Right kidney (tissue), 1 donor: ENCODE results near the gene TNFRSF6B.
"Not testable (repeated sequence)": the region's sequence is repeated elsewhere in the genome, so short reads cannot be mapped to it uniquely, and the experiment has no call there.

Source experiments
- DNase-seq: peaks from one replicate; pipeline ENCODE4 v3.0.0-alpha.2; 2016

The TNFRSF6B gene

DNA sequence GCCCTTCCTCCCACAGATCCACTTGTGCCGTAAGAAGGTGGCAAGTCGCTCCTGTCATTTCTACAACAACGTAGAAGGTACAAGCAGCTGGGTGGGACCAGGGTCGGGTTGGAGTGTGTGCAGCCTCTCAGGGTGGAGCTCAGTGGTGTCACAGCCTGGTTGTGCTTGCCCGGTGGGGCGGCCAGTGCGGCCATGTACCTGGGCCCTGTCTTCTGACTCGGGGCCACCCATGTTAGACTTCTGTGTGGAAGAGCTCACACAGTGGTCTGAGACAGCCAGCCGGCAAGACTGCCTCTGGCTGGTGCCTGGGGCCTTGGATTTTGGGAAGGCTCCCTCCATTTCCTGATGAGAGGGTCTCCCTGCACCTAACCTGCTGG is 33.7 kb upstream of the TNFRSF6B start:
- DNase-seq: no peak

DNA sequence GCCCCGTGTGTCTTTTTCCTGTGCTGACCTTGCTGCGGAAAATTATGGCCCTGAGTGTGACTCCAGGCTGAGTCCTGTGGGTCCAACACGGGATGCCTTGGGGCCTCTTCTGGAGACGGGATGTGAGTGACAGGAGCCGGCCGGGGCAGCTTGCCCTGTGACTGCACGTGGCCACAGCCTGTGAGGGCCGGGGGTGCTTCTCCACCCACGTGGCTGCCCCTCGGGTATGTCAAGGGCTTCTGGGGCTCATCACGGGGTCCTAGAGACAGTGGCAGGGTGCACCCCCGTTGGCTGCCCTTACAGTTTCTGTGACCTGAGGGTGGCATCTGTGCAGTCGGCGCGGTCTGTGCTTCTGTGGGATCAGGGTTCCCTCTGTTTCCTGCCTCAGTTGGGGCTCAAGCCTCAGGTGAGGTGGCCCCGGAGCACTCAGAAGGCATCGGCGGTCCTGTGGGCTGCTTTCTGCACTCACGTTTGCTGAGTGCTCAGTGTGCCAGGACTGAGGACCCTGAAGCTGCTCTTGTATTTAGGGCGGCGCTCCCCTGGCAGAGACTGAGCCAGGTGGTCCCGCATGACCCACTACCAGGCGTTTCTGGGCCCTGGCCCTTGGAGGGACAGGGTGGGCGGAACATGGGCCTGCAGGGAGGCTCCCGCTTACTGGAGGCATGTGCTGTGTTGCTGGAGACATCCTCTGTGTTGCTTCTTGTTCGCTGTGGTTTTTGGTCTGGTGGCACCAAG is 33.0 kb upstream of the TNFRSF6B start:
- no peak for DNase-seq

DNA sequence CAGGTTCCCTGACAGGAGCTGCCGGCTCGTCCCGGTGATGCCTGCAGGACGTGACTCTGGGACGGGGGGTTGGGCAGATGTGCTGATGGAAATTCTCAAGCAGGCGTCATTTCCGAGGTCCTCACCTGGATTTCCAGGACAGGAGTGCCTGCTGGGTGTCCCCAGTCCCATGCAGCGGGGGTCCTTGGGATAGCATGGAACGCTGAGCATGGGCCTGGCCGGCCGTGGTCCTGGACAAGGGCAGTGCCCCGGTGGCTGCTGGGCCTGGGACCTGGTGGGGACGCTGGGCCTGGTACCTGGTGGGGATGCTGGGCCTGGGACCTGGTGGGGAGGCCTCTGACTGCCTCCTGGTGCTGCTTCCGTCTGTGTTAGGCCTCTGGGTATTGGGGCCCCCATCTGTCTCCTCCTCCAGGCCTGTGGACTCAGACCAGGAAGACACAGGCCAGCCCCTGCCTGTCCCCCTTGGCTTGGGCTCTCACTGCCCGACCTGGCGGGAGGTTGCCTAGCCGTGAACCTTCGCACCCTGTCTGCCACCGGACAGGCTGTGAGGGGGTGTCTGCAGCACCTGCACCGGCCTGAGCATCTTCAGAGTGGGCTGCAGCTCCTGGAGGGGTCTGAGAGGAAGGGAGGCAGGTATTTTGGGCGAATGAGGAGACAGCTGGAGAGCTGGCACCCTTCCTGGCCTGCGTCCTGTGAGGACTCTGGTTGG is 32.2 kb upstream of the TNFRSF6B start:
- no peak for DNase-seq

DNA sequence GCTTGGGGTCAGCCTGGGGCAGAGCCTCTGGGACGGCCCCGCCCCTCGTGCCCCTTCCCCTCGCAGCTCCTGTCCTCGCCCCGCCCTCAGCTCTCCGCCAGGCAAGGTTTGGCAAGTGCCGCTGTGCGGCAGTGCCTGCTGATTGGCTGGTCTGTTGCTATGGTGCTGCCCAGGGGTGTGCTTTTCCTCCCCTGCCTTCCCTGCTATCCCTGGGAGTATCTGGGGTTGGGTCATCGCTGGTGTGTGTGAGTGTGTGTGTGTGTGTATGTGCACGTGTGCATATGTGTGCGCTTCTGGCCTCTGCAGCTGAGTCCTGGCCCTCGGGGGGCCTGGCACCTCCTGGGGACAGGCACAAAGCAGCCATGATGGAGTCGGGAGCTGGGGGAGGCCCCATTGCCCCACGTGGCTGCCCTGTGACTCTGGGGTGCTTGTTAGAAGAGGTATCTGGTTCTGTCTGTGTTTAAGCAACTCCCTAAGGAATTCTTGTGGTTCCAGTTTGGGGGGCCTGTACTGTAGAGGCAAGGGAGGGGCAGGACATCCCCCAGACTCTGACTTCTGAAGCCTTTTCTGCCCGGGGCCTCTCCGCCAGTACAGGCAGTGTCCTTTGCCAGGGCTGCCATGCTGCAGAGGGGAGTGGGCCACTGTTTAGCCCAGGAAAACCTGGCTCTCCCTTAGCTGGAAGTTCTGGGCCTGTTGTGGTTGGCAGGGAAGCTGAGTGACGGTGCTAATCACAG is 31.4 kb upstream of the TNFRSF6B start:
- no peak for DNase-seq

DNA sequence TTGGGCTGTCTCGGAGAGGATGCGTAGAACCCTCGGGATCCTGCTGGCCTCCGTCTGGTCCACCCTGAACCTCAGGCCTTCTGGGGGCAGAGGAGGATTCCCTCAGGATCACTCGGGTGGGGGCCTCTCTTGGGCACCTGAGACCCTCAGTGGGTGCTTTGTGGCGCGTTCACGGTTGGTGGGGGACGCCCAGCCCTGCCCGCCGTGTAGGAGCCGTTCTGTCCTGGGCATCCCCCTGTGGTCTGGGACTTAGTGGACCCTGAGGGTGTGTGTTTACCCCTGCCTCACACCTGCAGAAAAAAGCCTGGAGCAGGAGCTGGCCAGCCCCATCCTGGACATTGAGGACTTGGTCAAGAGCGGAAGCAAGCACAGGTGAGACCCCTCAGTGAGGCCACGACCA is 30.7 kb upstream of the TNFRSF6B start:
- no peak for DNase-seq

DNA sequence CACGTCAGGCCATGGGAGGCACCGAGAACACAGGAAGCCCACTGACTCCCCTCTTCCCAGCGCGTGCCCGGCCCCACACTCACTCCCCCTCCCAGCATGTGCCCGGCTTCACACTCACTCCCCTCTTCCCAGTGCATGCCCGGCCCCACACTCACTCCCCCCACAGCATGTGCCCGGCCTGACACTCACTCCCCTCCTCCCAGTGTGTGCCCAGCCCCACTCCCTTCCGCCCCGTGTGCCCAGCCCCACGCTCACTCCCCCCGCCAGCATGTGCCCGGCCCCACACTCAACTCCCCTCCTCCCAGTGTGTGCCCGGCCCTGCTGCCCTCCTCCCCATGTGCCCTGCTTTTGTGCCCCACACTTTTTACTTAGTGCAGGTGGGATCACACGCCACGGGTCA is 28.6 kb upstream of the TNFRSF6B start:
- DNase-seq: no peak

DNA sequence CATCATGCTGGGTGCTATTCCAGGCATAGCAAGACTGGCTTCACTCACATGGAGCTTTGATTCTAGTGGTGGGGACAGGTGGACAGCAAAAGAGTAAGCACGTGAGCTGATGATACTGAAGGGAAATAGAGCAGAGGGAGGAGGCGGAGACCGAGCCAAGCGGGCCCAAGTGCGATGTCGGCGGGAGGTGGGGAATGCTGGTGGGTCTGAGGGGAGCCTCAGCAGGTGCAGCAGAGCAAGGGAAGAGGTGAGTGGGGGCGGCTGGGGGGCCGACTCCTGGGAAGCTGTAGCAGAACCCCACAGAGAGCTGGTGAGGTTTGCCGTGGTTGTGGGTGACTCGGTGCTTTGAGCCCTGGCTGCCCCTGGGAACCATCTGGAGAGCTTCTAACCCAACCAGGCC is 28.1 kb upstream of the TNFRSF6B start:
- DNase-seq: no peak

DNA sequence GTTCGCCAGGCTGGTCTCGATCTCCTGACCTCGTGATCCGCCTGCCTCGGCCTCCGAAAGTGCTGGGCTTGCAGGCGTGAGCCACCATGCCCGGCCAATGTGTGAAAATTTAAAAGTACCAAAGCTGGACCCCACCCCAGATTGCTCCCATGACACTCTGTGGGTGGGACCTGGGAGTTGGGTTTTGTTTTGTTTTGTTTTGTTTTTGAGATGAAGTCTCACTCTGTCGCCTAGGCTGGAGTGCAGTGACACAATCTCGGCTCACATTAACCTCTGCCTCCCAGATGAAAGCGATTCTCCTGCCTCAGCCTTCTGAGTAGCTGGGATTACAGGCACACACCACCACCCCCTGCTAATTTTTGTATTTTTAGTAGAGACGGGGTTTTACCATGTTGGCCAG is 24.8 kb upstream of the TNFRSF6B start:
- DNase-seq: not testable (repeated sequence)

DNA sequence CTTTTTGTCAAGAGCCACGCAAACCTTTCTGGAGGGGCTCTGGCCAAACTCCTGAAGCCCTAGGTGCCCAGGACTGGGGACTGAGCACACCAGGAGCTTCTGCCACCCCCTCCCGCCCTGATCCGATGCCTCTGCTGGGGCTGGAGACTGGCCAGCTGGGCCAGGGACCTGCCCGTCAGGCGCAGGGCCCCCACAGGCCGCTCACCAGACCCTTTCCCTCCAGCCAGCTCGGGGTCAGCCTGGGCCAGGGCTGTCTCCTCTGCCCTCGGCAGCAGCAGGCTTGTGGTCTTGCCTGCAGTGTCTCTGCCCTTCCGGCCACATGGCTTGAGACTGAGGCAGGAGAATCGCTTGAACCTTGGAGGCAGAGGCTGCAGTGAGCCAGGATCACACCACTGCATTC is 23.8 kb upstream of the TNFRSF6B start:
- DNase-seq: no peak

DNA sequence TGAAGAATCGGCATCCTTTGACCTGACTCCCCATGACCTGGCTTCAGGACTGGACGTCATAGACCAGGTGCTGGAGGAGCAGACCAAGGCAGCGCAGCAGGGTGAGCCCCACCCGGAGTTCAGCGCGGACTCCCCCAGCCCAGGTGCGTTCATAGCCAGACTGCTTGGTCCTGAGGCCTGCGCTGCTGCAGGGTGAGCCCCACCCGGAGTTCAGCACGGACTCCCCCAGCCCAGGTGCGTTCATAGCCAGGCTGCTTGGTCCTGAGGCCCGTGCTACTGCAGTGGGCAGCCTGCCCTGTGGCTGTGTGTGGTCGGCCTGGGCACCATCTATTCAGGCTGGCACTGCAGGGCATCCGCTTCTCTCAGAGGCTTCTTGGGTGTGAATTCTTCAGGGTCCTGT is 22.5 kb upstream of the TNFRSF6B start:
- DNase-seq: no peak

DNA sequence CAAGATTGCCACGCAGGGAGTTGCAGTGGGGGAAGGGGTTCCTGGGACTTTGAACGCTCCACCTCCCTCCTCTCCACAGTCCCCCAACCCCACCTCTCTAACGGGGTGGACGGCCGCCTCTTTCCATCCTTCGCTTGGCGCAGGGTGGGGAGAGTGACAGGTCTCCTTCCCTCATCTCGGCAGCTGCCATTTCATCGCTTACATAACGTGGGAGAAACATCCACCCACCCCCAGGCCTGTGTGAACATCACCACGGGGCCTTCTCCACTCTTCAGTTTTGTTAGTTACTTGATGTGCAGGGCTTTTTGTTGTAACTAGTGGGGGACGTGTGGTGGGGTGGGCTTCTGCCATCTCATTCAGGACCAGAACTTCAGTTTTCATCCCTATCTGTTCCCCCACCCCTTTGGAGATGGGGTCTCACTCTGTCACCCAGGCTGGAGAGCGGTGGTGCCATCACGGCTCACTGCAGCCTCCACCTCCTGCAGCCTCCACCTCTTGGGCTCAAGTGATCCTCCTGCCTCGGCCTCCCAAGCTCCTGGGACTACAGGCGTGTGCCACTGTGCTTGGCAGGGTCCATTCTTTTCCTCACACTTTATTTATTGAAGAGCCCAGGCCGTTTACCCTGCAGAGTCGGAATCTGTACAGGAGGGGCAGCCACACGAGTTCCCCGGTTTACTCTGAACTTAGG is 20.6 kb upstream of the TNFRSF6B start:
- DNase-seq: no peak

DNA sequence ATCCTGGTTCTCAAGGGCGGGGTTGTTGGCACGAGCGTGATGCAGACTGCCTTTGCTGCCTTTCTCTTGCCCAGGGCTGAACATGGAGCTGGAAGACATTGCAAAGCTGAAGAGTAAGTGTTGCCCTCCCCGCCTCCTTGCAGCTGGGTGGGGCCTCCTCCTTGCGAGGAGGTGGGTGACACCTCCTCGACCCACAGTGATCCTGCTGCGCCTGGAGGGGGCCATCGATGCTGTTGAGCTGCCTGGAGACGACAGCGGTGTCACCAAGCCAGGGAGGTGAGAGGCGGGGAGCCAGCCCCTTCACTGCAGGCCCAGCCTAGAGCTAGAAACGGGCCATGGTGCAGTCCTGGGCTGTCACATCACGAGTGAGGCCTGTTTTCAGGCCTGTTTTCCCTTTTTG is 18.4 kb upstream of the TNFRSF6B start:
- no peak for DNase-seq

DNA sequence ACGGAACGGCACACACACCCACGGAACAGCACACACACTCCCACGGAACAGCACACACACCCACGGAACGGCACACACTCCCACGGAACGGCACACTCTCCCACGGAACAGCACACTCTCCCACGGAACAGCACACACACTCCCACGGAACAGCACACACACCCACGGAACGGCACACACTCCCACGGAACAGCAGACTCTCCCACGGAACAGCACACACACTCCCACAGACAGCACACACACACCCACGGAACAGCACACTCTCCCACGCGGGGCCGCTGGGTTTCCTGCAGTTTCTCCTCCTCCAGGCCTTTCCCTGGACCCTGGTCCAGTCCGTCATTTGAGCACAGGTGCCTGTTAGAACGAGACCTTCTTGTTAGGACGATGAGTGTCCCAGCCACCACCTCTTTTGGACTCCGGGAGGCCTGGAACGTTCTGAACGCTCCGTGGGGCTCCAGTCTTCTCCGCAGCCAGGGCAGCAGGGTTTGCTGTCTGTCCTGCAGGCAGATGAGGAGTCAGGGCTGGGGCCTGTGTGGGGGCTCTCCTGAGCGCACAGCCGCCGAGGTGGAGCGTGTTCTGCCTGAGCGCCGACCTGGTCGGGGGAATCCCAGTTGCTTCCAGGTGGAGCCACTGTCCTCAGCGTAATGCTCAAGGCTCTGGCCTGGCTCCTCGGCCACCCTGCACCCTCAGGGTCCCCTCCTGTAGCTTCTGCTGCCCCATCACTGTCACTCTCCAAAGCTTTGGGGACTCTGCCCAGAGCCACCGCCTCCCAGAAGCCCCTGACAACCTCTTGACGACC is 17.6 kb upstream of the TNFRSF6B start:
- no peak for DNase-seq

DNA sequence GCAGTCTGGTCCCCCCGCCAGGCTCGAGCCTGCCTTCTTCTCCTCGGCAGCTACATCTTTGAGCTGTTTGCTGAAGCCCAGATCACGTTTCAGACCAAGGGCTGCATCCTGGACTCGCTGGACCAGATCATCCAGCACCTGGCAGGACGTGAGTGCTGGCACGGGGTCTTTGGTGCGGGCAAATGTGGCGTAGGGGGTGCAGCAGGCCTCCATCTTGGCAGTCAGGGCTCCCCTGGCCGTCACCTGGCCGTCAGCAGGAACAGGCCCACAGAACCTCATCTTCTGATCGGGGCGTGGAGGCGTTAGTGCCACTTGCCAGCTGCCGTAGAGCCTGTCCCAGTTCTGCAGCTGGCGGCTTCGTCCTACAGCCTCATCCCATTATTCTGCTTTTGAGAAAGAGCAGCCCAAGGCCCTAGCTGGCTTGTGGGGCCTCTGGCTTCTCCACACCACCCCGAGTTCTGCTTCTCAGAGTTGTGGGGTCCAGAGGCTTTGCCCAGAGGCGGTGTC is 16.6 kb upstream of the TNFRSF6B start:
- no peak for DNase-seq

DNA sequence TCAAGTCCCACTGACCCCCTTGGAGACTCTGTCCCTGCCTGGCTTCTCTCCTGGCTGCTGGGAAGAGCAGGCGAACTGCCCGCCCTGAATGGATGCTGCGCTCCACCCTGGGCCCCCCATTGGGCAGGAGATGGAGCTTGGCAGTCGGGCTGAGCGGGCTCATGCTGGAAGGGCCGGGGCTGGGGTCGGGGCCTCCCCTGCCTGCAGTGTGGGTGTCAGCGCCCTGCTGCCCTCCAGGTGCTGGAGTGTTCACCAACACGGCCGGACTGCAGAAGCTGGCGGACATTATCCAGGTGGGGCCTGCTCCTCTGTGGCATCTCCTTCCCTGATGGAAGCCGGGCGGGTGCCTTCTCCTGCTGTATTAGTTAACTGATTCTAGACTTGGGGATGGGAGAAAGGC is 16.0 kb upstream of the TNFRSF6B start:
- no peak for DNase-seq

DNA sequence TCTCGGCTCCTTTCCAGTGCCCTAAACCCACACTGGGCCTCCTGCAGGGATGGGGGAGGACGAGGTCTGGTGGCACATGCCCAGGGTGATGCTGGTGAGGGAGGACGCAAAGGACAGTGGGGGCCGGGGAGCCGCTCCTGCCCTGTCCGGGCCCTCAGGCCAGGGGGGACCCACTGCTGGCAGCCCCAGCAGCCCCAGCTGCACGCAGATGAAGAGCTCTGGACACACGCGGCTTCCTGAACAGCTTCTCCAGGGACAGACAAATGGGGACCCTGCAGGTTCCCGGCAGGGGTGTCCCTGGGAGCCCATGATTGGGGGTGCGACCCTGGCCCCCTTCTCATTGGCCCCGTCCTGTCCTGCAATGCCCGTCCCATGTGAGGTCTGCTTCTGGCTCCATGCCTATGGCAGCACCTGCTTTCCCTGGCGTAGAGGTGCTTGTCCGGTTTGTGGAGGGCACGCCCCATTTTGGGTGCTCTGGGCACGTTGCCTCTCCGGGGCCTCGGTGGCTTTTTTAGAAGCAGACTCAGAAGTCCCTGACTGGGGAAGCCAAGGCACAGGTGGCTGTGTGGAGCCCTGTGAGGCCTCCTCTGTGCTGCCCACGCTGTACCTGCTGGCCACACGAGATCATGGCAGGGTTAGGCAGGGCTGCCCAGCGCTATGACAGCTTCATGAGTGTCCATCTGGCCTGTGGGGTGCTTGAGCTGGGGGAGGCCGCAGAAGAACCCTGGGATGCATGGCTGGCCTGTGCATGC is 15.4 kb upstream of the TNFRSF6B start:
- no peak for DNase-seq

DNA sequence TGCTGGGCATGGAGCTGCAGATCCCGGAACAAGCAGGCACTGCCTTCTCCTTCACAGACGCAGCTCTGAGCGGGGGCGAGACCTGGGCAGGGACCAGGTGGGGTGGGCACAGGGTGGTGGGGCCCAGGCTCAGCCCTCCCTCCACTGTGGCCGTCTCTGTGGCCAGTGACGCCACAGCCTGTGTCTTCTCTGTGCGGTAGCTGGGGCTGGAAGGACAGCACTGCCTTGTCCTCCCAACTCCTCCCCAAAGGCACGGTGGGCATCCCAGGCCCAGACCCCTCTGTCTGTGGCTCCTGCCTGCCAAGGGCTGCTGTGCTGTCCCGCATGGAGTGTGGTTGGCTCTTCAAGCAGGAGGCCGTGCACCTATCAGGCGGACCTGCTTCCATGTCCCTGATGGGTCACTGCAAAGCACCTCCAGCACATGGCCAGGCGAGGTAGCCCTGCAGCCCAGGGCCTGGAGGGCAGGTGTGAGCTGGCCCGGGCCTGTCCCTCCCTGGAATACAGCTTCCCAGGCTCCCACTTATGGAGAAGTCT is 14.8 kb upstream of the TNFRSF6B start:
- DNase-seq: no peak

DNA sequence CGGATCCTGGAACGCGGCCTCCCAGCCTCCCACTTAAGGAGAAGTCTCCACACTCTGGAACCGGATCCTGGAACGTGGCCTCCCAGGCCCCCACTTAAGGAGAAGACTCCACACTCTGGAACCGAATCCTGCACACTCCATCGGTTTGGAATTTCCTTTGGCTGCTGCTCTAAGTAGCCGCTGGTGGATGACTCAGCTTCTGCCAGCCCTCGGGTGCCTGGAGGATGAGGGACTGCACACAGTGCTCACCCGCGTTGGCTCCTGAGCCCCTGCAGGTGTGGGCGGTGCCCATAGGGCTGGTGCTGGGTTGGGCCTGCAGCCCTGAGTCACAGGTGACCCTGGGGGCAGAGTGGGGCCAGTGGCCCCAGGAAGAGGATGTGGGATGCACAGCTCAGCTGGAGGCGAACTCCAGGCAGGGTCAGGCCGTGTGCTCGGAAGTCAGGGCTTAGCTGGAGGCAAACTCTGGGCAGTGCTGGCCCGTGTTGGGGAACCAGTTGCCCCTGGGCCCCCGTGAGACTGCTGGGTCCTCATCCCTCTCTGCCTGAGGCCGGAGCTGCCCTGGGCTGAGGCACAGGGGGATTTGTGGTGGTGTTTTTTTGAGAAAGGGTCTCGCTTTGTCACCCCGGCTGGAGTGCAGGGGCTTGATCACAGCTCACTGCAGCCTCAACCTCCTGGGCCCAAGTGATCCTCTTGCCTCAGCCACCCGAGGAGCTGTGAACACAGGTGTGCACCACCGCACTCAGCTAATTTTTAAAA is 13.9 kb upstream of the TNFRSF6B start:
- no peak for DNase-seq

DNA sequence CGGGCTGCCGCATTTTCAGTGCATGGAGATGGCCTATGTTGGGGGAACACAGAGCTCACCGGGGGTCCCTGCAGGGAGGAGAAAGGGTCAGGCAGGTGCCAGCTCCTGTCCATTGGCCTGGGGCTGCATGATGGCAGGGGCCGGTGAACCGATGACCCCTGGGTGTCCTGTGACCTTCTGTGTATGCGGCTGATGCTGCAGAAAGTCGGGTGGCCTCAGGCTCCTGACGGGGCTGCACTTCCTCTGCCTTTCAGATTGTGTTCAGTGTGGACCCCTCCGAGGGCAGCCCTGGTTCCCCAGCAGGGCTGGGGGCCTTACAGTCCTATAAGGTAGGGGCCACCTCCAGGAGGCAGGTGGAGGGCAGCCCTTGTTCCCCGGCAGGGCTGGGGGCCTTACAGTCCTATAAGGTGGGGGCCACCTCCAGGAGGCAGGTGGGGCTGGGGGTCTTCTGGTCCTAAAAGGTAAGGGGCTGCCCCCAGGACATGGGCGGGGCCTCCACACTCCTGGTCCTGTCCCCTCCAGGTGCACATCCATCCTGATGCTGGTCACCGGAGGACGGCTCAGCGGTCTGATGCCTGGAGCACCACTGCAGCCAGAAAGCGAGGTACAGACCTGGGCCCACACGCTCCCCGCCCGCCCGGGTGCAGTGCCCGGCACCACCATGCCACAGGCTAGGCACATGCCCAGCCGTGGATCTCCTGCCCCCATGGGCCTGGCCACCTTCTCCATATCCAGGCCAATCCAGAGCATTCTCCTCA is 11.0 kb upstream of the TNFRSF6B start:
- DNase-seq: no peak
